OCI-LY1 (cell line): Measurements from ENCODE around the gene GALNT13.

Experiments
- H2AFZ ChIP-seq: fragments of 200-600 bp; sonication (generic), shearing (Covaris generic); 2 replicates; pipeline ENCODE4 v1.6.0; 2014; ENCODE audit warnings: antibody characterized with exemption, mild to moderate bottlenecking, low read length
- H3F3A ChIP-seq: fragments of 200-600 bp; sonication (generic), shearing (Covaris generic); 2 replicates; pipeline ENCODE4 v1.6.0; 2014; ENCODE audit warnings: mild to moderate bottlenecking, antibody characterized with exemption, low read length, moderate library complexity; ENCODE audit not compliant: insufficient read depth
- H3K27ac ChIP-seq: fragments of 200-600 bp; sonication (generic); 2 replicates; pipeline ENCODE4 v1.5.1; 2014; ENCODE audit warnings: low read length, mixed run types, mild to moderate bottlenecking, low read depth; ENCODE audit not compliant: poor library complexity, severe bottlenecking
- H3K27me3 ChIP-seq: fragments of 200-600 bp; sonication (generic); 2 replicates; pipeline ENCODE4 v1.6.0; 2014; ENCODE audit warnings: antibody characterized with exemption, mild to moderate bottlenecking, low read length, moderate library complexity; ENCODE audit not compliant: insufficient read depth
- H3K36me3 ChIP-seq: fragments of 200-600 bp; sonication (generic); 2 replicates; pipeline ENCODE4 v1.6.1; 2014; ENCODE audit warnings: mild to moderate bottlenecking, antibody characterized with exemption, low read length, moderate library complexity, mixed read lengths; ENCODE audit not compliant: insufficient read depth
- H3K4me1 ChIP-seq: fragments of 200-600 bp; sonication (generic); 2 replicates; pipeline ENCODE4 v1.5.1; 2014; ENCODE audit warnings: mild to moderate bottlenecking, low read length, moderate library complexity; ENCODE audit not compliant: insufficient read depth, severe bottlenecking
- H3K4me2 ChIP-seq: fragments of 200-600 bp; sonication (generic), shearing (Covaris generic); 2 replicates; pipeline ENCODE4 v1.6.1; 2014; ENCODE audit warnings: low read length
- H3K4me3 ChIP-seq: fragments of 200-600 bp; sonication (generic); 2 replicates; pipeline ENCODE4 v1.5.1; 2014; ENCODE audit warnings: low read length, low read depth, mild to moderate bottlenecking, mixed read lengths; ENCODE audit not compliant: poor library complexity, severe bottlenecking
- H3K79me2 ChIP-seq: fragments of 200-600 bp; shearing (Covaris generic); 2 replicates; pipeline ENCODE4 v1.6.1; 2016; ENCODE audit warnings: mixed run types, low read length, mixed read lengths; ENCODE audit not compliant: insufficient read depth
- H3K9ac ChIP-seq: fragments of 200-600 bp; sonication (generic), shearing (Covaris generic); 2 replicates; pipeline ENCODE4 v1.6.1; 2014; ENCODE audit warnings: mild to moderate bottlenecking, low read length, mixed read lengths
- H3K9me2 ChIP-seq: fragments of 200-600 bp; sonication (generic), shearing (Covaris generic); 2 replicates; pipeline ENCODE4 v1.6.1; 2014; ENCODE audit warnings: low read depth, mild to moderate bottlenecking, low read length, mixed read lengths
- H3K9me3 ChIP-seq: fragments of 200-600 bp; shearing (Covaris generic); 2 replicates; pipeline ENCODE4 v1.6.1; 2014; ENCODE audit warnings: low read length, mixed read lengths
- H4K20me1 ChIP-seq: fragments of 200-600 bp; sonication (generic), shearing (Covaris generic); 2 replicates; pipeline ENCODE4 v1.6.0; 2016; ENCODE audit warnings: mild to moderate bottlenecking, low read length; ENCODE audit not compliant: insufficient read depth
- EZH2 ChIP-seq: fragments of 200-600 bp; sonication (generic), shearing (Covaris generic); IDR thresholded peaks from 2 replicates; pipeline ENCODE4 v1.8.0; 2017; ENCODE audit warnings: borderline replicate concordance, mixed run types, mild to moderate bottlenecking, antibody characterized with exemption, low read length, moderate library complexity, mixed read lengths
- TF ChIP-seq, protein P1 (sequence below): fragments of 200-600 bp; sonication (generic), shearing (Covaris generic); IDR thresholded peaks from 2 replicates; pipeline ENCODE4 v1.5.1; 2017; ENCODE audit warnings: mild to moderate bottlenecking, antibody characterized with exemption, low read length, moderate library complexity, mixed read lengths

The GALNT13 gene

GRCh38 chr2:154226931-154227330 is 355.2 kb downstream of the GALNT13 start:
- H2AFZ ChIP-seq = no peak overlapping the region
- H4K20me1 ChIP-seq = no peaks in the 10 kb centered on the region
- no peak overlapping the region for H3K27ac ChIP-seq
- H3K27me3 ChIP-seq = no peaks in the 10 kb centered on the region
- no peak overlapping the region for H3K9ac ChIP-seq
- no peaks in the 10 kb centered on the region for H3F3A ChIP-seq
- H3K79me2 ChIP-seq = no peaks in the 10 kb centered on the region
- H3K9me3 ChIP-seq = no peaks in the 10 kb centered on the region
- no peak overlapping the region for H3K4me3 ChIP-seq
- no peaks in the 10 kb centered on the region for H3K4me1 ChIP-seq
- TF ChIP-seq EZH2 = no peak
- TF ChIP-seq, protein P1, sequence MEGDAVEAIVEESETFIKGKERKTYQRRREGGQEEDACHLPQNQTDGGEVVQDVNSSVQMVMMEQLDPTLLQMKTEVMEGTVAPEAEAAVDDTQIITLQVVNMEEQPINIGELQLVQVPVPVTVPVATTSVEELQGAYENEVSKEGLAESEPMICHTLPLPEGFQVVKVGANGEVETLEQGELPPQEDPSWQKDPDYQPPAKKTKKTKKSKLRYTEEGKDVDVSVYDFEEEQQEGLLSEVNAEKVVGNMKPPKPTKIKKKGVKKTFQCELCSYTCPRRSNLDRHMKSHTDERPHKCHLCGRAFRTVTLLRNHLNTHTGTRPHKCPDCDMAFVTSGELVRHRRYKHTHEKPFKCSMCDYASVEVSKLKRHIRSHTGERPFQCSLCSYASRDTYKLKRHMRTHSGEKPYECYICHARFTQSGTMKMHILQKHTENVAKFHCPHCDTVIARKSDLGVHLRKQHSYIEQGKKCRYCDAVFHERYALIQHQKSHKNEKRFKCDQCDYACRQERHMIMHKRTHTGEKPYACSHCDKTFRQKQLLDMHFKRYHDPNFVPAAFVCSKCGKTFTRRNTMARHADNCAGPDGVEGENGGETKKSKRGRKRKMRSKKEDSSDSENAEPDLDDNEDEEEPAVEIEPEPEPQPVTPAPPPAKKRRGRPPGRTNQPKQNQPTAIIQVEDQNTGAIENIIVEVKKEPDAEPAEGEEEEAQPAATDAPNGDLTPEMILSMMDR = no peak
- H3K36me3 ChIP-seq = no peaks in the 10 kb centered on the region
- no peak overlapping the region for H3K4me2 ChIP-seq
- no peaks in the 10 kb centered on the region for H3K9me2 ChIP-seq

- no peaks in the 10 kb centered on the region for H3K9me3 ChIP-seq
- H3K4me3 ChIP-seq = no peak overlapping the region
- no peaks in the 10 kb centered on the region for H3K36me3 ChIP-seq
- H4K20me1 ChIP-seq = no peaks in the 10 kb centered on the region
- H3K9ac ChIP-seq = no peak overlapping the region
- no peaks in the 10 kb centered on the region for H3F3A ChIP-seq
- no peaks in the 10 kb centered on the region for H3K9me2 ChIP-seq
- no peak overlapping the region for H2AFZ ChIP-seq
- no peaks in the 10 kb centered on the region for H3K27me3 ChIP-seq
- H3K4me1 ChIP-seq = no peaks in the 10 kb centered on the region
- no peak for TF ChIP-seq EZH2
- TF ChIP-seq, protein P1 = no peak
- H3K4me2 ChIP-seq = no peak overlapping the region
- H3K79me2 ChIP-seq = no peaks in the 10 kb centered on the region
- H3K27ac ChIP-seq = no peak overlapping the region
Observed at GRCh38 chr2:154228566-154229280, 357.0 kb downstream of the GALNT13 start.

- Histone ChIP-seq H4K20me1 (no peaks in the 10 kb centered on the region), H3K79me2 (no peaks in the 10 kb centered on the region), H3K27ac (no peak overlapping the region), H3K4me2 (no peak overlapping the region), H3K4me3 (no peak overlapping the region), H2AFZ (no peak overlapping the region), H3K9ac (no peak overlapping the region), H3K9me2 (no peaks in the 10 kb centered on the region), H3K9me3 (no peaks in the 10 kb centered on the region), H3F3A (no peaks in the 10 kb centered on the region), H3K27me3 (no peaks in the 10 kb centered on the region), H3K4me1 (no peaks in the 10 kb centered on the region), H3K36me3 (no peaks in the 10 kb centered on the region)
- no peak for TF ChIP-seq EZH2
- TF ChIP-seq, protein P1 = no peak
Observed at GRCh38 chr2:154229966-154230365, 358.2 kb downstream of the GALNT13 start.
